AG04450 (cell line): ENCODE results near the gene SLC7A4. TPM values are rescaled to one million over a fixed set of nuclear protein-coding genes. Genes with fewer than 3 reads are reported as not detected.
"Not testable (repeated sequence)": the region's sequence is repeated elsewhere in the genome, so short reads cannot be mapped to it uniquely, and the experiment has no call there.

ENCODE experiments used
- CTCF ChIA-PET: fragments of 300-600, 350-600 bp; formaldehyde crosslinking; extraction: SDS; loops from one replicate; lab custom pipeline; 2022; ENCODE audit warnings: antibody characterized with exemption, inconsistent platforms; lab: Charles Lee
- POLR2A ChIA-PET: fragments of 350-600 bp; formaldehyde crosslinking; extraction: SDS; loops from one replicate; lab custom pipeline; 2021; ENCODE audit warnings: antibody characterized with exemption, inconsistent platforms; lab: Yijun Ruan, JAX
- DNase-seq: peaks from one replicate; pipeline ENCODE4 v3.0.0-alpha.2; 2011; ENCODE audit warnings: low read depth, low spot score
- H3K27ac ChIP-seq: one replicate; pipeline ENCODE4 v1.5.1; 2012; ENCODE audit warnings: low read depth, low read length, control low read depth
- H3K27me3 ChIP-seq: one replicate; pipeline ENCODE4 v1.6.0; 2012; ENCODE audit warnings: low read length; ENCODE audit not compliant: control insufficient read depth, insufficient read depth
- H3K4me3 ChIP-seq: 2 replicates; pipeline ENCODE4 v1.5.1; 2011; ENCODE audit warnings: mild to moderate bottlenecking, low read depth, low read length, control low read depth
- H3K9me3 ChIP-seq: 2 replicates; pipeline ENCODE4 v1.5.1; 2012; ENCODE audit warnings: low read length; ENCODE audit not compliant: control insufficient read depth, insufficient read depth
- polyA plus RNA-seq: library from polyadenylated mRNA; depleted of rRNA; stranded (reverse); fragments of >200 nt; gene quantifications from 2 replicates; pipeline ENCODE4 v1.2.3, GENCODE V29; 2011
- TF ChIP-seq, protein P1 (sequence below): IDR thresholded peaks from 2 replicates; pipeline ENCODE4 v1.5.1; 2011; ENCODE audit warnings: low read depth, low read length, control low read depth, inconsistent platforms

SLC7A4 gene
- polyA plus RNA-seq, 1 experiment: 0.11 TPM

GRCh38 chr22:21060363-21060762 is 28.0 kb upstream of the SLC7A4 start:
- H3K4me3 ChIP-seq, POLR2A ChIA-PET, H3K27ac ChIP-seq: not testable (repeated sequence)

DNA sequence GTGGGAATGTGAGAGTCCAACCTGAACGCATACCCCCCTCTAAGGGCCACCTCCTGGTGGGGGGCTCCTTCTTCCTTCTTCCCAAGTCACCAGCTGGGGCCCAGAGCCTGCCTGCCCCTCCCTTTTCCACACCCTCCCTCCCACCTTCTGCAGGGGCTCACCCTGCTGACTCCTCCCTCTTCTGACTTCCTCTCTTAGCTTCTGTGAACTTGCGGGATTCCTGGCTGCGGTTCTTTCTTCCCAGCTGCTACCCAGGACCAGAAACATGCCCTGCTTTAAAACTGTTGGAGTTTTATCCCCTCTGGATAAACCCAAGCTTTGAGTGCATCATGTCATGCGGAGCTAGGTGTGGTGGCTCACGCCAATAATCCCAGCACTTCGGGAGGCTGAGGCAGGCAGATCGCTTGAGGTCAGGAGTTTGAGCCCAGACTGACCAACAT is 23.5 kb upstream of the SLC7A4 start:
- TF ChIP-seq, protein P1, sequence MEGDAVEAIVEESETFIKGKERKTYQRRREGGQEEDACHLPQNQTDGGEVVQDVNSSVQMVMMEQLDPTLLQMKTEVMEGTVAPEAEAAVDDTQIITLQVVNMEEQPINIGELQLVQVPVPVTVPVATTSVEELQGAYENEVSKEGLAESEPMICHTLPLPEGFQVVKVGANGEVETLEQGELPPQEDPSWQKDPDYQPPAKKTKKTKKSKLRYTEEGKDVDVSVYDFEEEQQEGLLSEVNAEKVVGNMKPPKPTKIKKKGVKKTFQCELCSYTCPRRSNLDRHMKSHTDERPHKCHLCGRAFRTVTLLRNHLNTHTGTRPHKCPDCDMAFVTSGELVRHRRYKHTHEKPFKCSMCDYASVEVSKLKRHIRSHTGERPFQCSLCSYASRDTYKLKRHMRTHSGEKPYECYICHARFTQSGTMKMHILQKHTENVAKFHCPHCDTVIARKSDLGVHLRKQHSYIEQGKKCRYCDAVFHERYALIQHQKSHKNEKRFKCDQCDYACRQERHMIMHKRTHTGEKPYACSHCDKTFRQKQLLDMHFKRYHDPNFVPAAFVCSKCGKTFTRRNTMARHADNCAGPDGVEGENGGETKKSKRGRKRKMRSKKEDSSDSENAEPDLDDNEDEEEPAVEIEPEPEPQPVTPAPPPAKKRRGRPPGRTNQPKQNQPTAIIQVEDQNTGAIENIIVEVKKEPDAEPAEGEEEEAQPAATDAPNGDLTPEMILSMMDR: no peak
- no peak overlapping the region for H3K4me3 ChIP-seq
- peaks cover 12% of the 10 kb centered on the region for H3K27me3 ChIP-seq
- DNase-seq: no peak
- ChIA-PET POLR2A (no interaction called here), CTCF (no interaction called here)
- no peak overlapping the region for H3K27ac ChIP-seq
- H3K9me3 ChIP-seq: no peaks in the 10 kb centered on the region

More at GRCh38 chr22:21060363-21060762, 28.0 kb upstream of the SLC7A4 start:
- DNase-seq, CTCF ChIA-PET, H3K9me3 ChIP-seq, H3K27me3 ChIP-seq: not testable (repeated sequence)

DNA sequence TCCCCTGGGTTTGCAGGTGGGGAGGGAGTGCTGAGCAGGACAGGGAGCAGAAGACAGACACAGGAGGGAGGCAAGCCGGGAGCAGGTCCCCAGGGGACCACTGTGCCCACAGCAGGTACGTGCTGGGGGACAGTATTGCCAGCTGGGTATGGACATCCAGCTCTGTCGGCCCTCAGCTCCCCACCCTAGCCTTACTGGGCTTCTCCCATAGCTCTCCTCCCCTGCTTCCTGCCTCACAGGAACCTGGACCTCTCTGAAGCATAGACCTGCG is 23.1 kb upstream of the SLC7A4 start:
- ChIA-PET POLR2A (no interaction called here), CTCF (no interaction called here)
- Histone ChIP-seq H3K4me3 (no peak overlapping the region), H3K27ac (no peak overlapping the region), H3K27me3 (peaks cover 12% of the 10 kb centered on the region), H3K9me3 (no peaks in the 10 kb centered on the region)
- TF ChIP-seq, protein P1: no peak
- no peak for DNase-seq

DNA sequence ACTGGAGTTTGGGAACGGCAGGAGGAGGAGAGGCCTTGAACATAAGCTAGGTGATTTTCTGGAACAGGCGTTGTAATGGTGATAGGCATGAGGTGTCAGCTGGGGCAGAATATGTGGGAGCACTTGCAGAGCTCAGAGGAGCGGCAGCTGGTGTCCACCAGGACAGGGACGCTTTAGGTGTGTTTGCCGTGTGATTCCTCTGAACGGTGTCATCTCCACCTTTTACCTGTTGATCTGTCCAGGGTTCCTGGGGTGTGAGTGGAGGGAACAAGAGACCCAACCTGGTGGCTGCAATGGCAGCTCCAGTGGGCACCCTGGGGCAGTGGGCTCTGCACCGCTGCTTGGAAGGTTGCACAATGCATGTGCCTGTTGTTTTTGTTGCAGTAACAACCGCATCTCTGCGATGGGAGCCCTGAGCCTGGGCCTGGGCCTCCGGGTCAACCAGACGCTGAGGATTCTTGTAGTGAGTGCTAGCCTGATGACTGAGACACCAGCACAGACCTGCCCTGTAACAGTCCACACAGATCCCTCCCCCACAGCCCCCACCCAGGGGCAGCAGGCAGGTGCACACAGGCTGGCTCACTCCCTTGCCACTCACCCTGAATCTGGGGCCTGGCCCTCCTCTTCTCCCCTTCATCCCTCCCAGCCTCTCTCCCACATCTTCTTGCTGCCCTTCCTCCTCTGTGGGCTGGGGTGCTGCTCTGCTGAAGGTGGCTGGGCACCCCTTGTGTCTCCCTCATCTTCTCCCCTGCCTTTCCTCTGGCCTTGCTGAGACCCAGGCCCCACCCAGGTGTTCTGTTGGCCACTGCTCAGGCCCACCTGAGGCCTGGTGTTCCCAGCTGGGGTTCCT is 22.6 kb upstream of the SLC7A4 start:
- no peak for DNase-seq
- Histone ChIP-seq H3K27me3 (peaks cover 12% of the 10 kb centered on the region), H3K4me3 (no peak overlapping the region), H3K9me3 (no peaks in the 10 kb centered on the region), H3K27ac (no peak overlapping the region)
- ChIA-PET CTCF (no interaction called here), POLR2A (no interaction called here)
- TF ChIP-seq, protein P1: no peak

DNA sequence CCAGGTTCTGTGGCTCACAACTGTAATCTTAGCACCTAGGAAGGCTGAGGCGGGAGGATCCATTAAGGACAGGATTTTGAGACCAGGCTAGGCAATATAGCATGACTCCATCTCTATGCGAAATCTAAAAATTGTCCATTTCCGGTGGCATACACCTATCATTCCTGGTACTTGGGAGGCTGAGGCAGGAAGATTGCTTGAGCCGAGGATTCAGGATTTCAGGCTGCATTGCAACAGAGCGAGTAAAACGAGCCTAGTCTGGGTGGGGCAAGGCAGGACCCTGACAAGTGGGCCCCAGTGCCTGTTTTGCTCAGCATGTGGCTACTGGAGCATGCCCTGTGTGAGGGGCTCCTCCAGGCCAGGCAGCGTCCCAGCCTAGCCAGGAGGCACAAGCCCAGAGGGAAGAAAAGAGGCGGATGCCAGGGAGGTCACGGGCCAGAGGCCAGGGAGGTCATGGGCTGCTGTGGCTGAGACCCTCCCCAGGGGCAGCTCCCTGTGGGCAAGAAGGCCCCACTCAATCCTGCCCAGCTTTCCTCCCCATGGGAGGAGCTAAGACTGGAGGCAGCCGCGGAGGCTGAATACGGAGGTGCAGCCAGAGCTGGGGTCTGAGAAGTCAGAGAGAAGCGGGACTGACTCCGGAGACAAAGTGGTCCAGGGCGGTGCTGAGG is 21.8 kb upstream of the SLC7A4 start:
- Histone ChIP-seq H3K27me3 (peaks cover 12% of the 10 kb centered on the region), H3K4me3 (no peak overlapping the region), H3K9me3 (no peaks in the 10 kb centered on the region), H3K27ac (no peak overlapping the region)
- POLR2A ChIA-PET: no interaction called here
- TF ChIP-seq, protein P1: no peak
- no peak for DNase-seq
- CTCF ChIA-PET: no interaction called here
